HEK293 (cell line): Measurements from ENCODE around the gene ORC4.
"Not testable (repeated sequence)": the region's sequence is repeated elsewhere in the genome, so short reads cannot be mapped to it uniquely, and the experiment has no call there.

Experiments used
- CTCF ChIA-PET: fragments of 350-600 bp; formaldehyde crosslinking; extraction: SDS; loops from one replicate; lab custom pipeline; 2021; ENCODE audit warnings: antibody characterized with exemption; lab: Yijun Ruan, JAX
- POLR2A ChIA-PET: fragments of 300-600 bp; formaldehyde crosslinking; extraction: SDS; loops from one replicate; lab custom pipeline; 2020; ENCODE audit warnings: antibody characterized with exemption, inconsistent platforms; lab: Yijun Ruan, JAX
- H3K27ac ChIP-seq: fragments of 200-500 bp; sonication (Bioruptor generic); 2 replicates; pipeline ENCODE4 v1.5.1; 2014; ENCODE audit warnings: low read depth, low read length, control low read depth, inconsistent platforms; ENCODE audit errors: extremely low read depth
- H3K36me3 ChIP-seq, 2 experiments: fragments of 200-500 bp in 1 of 2; sonication (Bioruptor generic) in 1 of 2; 1 replicate in 1 of 2; 2 replicates in 1 of 2; pipeline ENCODE4 v1.5.1; 2014 to 2017; ENCODE audit warnings: inconsistent platforms in 2 of 2, low read length in 2 of 2; ENCODE audit not compliant: control insufficient read depth in 2 of 2, insufficient read depth in 1 of 2
- H3K4me1 ChIP-seq: fragments of 200-500 bp; sonication (Bioruptor generic); 2 replicates; pipeline ENCODE4 v1.5.1; 2014; ENCODE audit warnings: mild to moderate bottlenecking, low read length, inconsistent platforms; ENCODE audit not compliant: control insufficient read depth, insufficient read depth
- H3K4me3 ChIP-seq: 2 replicates; pipeline ENCODE4 v1.5.1; 2011; ENCODE audit warnings: low read depth, mild to moderate bottlenecking, control low read depth, low read length, moderate library complexity
- H3K9me3 ChIP-seq: fragments of 200-500 bp; sonication (Bioruptor generic); 2 replicates; pipeline ENCODE4 v1.5.1; 2014; ENCODE audit warnings: low read depth, low read length, inconsistent platforms; ENCODE audit not compliant: control insufficient read depth, insufficient read depth
- ZNF302 ChIP-seq: fragments of 450-650 bp; formaldehyde crosslinking; IDR thresholded peaks from 2 replicates; pipeline ENCODE4 v1.5.1; 2016; ENCODE audit warnings: missing biosample characterization, missing genetic modification characterization, low read depth
- ZNF514 ChIP-seq: fragments of 450-650 bp; formaldehyde crosslinking; IDR thresholded peaks from 2 replicates; pipeline ENCODE4 v1.5.1; 2016; ENCODE audit warnings: missing biosample characterization, missing genetic modification characterization
- ZNF544 ChIP-seq: fragments of 450-650 bp; formaldehyde crosslinking; IDR thresholded peaks from 2 replicates; pipeline ENCODE4 v1.5.0; 2017; ENCODE audit warnings: missing biosample characterization, missing genetic modification characterization
- ZNF558 ChIP-seq: fragments of 450-650 bp; formaldehyde crosslinking; IDR thresholded peaks from 2 replicates; pipeline ENCODE4 v1.5.1; 2016; ENCODE audit warnings: missing biosample characterization, missing genetic modification characterization
- ZNF610 ChIP-seq: fragments of 450-650 bp; formaldehyde crosslinking; IDR thresholded peaks from 2 replicates; pipeline ENCODE4 v1.5.1; 2016; ENCODE audit warnings: missing biosample characterization, missing genetic modification characterization, borderline replicate concordance
- ZSCAN16 ChIP-seq: fragments of 450-650 bp; formaldehyde crosslinking; IDR thresholded peaks from 2 replicates; pipeline ENCODE4 v1.5.1; 2016; ENCODE audit warnings: missing biosample characterization, missing genetic modification characterization
- ZXDB ChIP-seq: fragments of 450-650 bp; formaldehyde crosslinking; IDR thresholded peaks from 2 replicates; pipeline ENCODE4 v1.5.1; 2016; ENCODE audit warnings: missing biosample characterization, missing genetic modification characterization
- TF ChIP-seq, protein P1 (sequence below): fragments of 450-650 bp; formaldehyde crosslinking; IDR thresholded peaks from 2 replicates; pipeline ENCODE4 v1.5.1; 2016; ENCODE audit warnings: missing biosample characterization, missing genetic modification characterization
- TF ChIP-seq, protein P2 (sequence below): fragments of 450-650 bp; formaldehyde crosslinking; IDR thresholded peaks from 2 replicates; pipeline ENCODE4 v1.5.1; 2016; ENCODE audit warnings: missing biosample characterization, missing genetic modification characterization
- TF ChIP-seq, protein P3 (sequence below): fragments of 450-650 bp; formaldehyde crosslinking; IDR thresholded peaks from 2 replicates; pipeline ENCODE4 v1.5.1; 2016; ENCODE audit warnings: missing biosample characterization, missing genetic modification characterization, borderline replicate concordance
- TF ChIP-seq, protein P4 (sequence below): fragments of 450-650 bp; formaldehyde crosslinking; IDR thresholded peaks from 2 replicates; pipeline ENCODE4 v1.5.1; 2016; ENCODE audit warnings: missing biosample characterization, missing genetic modification characterization
- TF ChIP-seq, protein P5 (sequence below): fragments of 450-650 bp; formaldehyde crosslinking; IDR thresholded peaks from 2 replicates; pipeline ENCODE4 v1.5.0; 2017; ENCODE audit warnings: missing biosample characterization, missing genetic modification characterization, borderline replicate concordance

The ORC4 gene

DNA sequence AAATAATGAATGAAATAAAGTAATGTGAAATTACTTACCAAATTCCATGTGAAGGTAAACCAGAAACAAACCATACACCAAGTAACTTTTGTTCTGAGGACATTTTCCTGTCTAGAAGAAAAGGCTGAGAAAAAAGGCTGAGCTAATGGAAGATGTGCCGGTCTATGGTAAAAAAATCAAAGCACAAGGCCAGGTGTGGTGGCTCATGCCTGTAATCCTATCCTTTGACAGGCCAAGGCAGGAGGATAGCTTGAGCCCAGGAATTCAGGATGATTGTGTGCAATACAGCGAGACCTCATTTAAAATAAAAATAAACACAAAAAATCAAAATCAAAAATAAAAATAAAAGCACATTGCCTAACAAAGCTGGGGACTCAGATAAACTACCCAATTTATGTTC, 6.7 kb downstream of the ORC4 start (continued):
- TF ChIP-seq, protein P1, sequence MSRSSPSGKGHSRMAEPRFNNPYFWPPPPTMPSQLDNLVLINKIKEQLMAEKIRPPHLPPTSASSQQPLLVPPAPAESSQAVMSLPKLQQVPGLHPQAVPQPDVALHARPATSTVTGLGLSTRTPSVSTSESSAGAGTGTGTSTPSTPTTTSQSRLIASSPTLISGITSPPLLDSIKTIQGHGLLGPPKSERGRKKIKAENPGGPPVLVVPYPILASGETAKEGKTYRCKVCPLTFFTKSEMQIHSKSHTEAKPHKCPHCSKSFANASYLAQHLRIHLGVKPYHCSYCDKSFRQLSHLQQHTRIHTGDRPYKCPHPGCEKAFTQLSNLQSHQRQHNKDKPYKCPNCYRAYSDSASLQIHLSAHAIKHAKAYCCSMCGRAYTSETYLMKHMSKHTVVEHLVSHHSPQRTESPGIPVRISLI: no peak
- TF ChIP-seq ZNF514 (tag by site-specific recombination): no peak
- no peak for TF ChIP-seq ZNF544 (tag by site-specific recombination)
- TF ChIP-seq, protein P2, sequence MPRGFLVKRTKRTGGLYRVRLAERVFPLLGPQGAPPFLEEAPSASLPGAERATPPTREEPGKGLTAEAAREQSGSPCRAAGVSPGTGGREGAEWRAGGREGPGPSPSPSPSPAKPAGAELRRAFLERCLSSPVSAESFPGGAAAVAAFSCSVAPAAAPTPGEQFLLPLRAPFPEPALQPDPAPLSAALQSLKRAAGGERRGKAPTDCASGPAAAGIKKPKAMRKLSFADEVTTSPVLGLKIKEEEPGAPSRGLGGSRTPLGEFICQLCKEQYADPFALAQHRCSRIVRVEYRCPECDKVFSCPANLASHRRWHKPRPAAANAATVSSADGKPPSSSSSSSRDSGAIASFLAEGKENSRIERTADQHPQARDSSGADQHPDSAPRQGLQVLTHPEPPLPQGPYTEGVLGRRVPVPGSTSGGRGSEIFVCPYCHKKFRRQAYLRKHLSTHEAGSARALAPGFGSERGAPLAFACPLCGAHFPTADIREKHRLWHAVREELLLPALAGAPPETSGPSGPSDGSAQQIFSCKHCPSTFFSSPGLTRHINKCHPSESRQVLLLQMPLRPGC (tag by site-specific recombination): no peak
- no peak for TF ChIP-seq ZXDB
- TF ChIP-seq, protein P3, sequence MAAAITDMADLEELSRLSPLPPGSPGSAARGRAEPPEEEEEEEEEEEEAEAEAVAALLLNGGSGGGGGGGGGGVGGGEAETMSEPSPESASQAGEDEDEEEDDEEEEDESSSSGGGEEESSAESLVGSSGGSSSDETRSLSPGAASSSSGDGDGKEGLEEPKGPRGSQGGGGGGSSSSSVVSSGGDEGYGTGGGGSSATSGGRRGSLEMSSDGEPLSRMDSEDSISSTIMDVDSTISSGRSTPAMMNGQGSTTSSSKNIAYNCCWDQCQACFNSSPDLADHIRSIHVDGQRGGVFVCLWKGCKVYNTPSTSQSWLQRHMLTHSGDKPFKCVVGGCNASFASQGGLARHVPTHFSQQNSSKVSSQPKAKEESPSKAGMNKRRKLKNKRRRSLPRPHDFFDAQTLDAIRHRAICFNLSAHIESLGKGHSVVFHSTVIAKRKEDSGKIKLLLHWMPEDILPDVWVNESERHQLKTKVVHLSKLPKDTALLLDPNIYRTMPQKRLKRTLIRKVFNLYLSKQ (tag by site-specific recombination): no peak
- TF ChIP-seq, protein P4, sequence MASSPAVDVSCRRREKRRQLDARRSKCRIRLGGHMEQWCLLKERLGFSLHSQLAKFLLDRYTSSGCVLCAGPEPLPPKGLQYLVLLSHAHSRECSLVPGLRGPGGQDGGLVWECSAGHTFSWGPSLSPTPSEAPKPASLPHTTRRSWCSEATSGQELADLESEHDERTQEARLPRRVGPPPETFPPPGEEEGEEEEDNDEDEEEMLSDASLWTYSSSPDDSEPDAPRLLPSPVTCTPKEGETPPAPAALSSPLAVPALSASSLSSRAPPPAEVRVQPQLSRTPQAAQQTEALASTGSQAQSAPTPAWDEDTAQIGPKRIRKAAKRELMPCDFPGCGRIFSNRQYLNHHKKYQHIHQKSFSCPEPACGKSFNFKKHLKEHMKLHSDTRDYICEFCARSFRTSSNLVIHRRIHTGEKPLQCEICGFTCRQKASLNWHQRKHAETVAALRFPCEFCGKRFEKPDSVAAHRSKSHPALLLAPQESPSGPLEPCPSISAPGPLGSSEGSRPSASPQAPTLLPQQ (tag by site-specific recombination): no peak
- no peak for TF ChIP-seq ZNF610
- no peak for TF ChIP-seq ZSCAN16 (tag by site-specific recombination)

DNA sequence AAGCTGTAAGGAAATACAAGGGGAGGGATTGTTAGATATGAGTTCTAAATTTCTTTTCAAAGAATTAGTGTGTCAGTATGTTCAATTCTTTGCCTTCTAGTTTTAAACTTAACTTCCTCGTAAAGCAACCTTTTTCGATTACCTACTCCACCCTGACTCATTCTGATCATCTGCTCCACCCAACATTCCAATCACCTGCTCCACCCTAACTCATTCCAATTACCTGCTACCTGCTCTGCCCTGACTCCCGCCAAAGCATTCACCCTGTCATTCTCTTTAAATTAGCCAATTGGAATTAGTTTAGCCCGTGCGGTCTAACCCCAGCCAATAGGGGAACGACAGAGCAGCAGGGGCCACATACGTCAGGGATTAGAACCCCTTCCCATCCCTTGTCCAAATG, 12.1 kb downstream of the ORC4 start:
- H3K9me3 ChIP-seq, H3K4me1 ChIP-seq, POLR2A ChIA-PET, H3K36me3 ChIP-seq, H3K27ac ChIP-seq, H3K4me3 ChIP-seq: not testable (repeated sequence)
- CTCF ChIA-PET: interaction anchor here (0.7 kb wide), 1 partner anchor 771 kb away, joined by 3 read pairs; no protein-coding TSS in a partner anchor

DNA sequence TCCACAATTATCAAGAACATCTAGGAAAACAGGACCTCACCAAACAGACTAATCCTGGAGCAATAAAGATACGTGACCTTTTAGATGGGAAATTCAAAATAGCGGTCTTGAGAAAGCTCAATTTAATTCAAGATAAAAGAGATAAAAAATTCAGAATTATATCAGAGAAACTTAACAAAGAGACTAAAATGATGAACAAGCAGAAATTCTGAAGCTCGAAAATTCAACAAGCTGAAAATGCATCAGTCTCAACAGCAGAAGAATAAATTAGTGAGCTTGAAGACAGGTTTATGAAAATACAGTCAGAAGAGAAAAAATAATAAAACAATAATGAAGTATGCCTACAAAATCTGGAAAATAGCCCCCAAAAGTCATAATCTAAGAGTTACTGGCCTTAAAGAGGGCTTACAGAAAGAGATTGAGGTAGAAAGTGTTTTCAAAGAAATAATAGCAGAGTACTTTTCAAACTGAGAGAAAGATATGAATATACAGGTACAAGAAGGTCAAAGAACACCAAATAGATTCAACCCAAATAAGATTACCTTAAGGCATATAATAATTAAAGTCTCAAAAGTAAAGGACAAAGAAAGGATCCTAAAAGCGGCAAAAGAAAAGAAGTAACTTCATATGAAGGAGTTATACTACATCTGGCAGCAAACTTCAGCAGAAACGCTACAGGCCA, 13.2 kb downstream of the ORC4 start:
- ChIA-PET POLR2A (no interaction called here), CTCF (no interaction called here)
- no peaks in the 10 kb centered on the region for H3K4me1 ChIP-seq
- no peak overlapping the region for H3K27ac ChIP-seq
- peaks cover 0 to 5% of the 10 kb centered on the region in 2 experiments; a peak in 1 of 3 replicates for H3K36me3 ChIP-seq
- TF ChIP-seq ZNF558: peak; percentile 98
- no peak for TF ChIP-seq ZNF302 (tag by site-specific recombination)
- TF ChIP-seq, protein P5, sequence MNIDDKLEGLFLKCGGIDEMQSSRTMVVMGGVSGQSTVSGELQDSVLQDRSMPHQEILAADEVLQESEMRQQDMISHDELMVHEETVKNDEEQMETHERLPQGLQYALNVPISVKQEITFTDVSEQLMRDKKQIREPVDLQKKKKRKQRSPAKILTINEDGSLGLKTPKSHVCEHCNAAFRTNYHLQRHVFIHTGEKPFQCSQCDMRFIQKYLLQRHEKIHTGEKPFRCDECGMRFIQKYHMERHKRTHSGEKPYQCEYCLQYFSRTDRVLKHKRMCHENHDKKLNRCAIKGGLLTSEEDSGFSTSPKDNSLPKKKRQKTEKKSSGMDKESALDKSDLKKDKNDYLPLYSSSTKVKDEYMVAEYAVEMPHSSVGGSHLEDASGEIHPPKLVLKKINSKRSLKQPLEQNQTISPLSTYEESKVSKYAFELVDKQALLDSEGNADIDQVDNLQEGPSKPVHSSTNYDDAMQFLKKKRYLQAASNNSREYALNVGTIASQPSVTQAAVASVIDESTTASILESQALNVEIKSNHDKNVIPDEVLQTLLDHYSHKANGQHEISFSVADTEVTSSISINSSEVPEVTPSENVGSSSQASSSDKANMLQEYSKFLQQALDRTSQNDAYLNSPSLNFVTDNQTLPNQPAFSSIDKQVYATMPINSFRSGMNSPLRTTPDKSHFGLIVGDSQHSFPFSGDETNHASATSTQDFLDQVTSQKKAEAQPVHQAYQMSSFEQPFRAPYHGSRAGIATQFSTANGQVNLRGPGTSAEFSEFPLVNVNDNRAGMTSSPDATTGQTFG: no peak
- H3K4me3 ChIP-seq: no peak overlapping the region
- H3K9me3 ChIP-seq: no peaks in the 10 kb centered on the region
